CD1c-positive myeloid dendritic cell (primary cell): Measurements from ENCODE around the gene EXPH5.

Source experiments
- DNase-seq: peaks from one replicate; pipeline ENCODE4 v3.0.0-alpha.2; 2016; ENCODE audit errors: extremely low spot score

Gene EXPH5

DNA sequence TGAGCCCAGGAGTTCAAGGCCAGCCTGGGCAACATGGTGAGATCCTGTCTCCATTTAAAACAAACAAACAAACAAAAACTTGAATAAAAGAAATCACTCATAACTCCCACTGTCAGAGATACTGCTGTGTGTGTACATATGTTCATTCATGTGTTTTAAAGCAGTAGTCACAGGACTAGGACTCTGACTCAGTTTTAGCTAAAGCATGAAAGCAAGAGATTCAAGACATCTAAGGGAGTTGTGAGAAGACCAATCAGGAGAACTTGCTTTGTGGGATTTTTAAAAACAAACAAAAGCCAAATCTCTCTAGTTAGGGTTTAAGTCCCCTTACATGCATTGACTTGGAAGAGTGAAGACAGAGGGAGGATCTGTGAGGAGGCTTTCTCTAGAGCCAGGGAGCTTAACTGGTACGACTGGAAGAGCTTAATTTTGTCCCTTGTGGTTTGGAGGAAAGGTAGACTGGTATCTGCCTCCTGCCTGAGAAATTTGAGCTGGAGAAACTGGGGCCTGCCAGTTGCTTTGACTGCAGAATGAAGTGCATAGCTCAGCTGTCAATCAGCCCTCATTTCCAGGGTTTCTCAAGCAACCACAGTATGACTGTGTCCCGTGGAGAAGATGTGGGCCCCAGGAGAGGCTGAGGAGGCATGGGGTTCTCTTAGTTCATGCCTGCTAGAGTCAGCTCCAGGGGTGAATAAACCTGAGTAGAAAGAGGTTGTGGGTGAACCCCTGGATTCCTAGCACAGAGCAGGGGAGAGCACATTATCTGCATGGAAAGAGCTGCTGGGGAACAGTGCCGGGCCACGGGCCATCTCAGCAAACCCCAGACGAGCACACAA is 30.6 kb downstream of the EXPH5 start:
- no peak for DNase-seq

DNA sequence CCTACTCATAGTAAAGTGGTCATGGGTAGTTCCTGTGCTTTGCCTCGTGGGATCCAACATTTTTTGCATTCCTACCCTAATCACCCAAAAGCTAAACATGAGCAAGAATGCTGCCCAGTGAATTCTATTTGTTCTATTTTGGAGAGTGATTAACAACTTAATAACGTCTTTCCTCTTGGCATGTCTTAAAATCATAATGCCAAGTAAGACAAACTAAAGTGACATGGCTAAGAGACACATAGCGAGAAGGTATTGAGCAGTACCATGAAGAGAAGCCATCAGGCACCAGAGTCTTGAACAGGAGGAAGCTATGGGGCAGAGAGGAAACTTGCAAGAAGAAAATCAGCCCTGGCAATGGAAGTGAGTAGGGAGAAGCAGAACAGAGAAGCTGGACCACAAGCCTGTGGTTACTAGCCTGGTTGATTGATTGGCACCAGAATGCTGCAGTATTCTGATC is 32.0 kb downstream of the EXPH5 start:
- DNase-seq, result no peak

DNA sequence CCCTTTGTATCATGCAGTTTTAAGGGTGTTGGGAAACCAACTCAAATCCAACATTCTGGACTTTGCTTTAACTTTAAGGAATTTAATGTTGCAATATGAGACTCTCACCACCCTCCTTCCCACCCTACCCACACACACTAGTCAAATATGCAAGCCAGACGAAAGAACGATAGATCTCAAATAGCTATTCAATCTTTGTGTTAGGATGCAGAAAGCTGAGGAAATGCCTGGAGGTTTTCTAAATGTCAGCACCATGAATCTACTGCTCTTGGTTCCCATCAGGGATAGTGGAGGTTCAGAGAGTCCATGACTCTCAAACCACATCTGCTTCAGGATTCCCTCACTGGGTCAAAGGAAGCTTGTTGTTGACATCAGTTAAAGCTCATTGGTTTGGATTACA is 33.7 kb downstream of the EXPH5 start:
- DNase-seq, result no peak

DNA sequence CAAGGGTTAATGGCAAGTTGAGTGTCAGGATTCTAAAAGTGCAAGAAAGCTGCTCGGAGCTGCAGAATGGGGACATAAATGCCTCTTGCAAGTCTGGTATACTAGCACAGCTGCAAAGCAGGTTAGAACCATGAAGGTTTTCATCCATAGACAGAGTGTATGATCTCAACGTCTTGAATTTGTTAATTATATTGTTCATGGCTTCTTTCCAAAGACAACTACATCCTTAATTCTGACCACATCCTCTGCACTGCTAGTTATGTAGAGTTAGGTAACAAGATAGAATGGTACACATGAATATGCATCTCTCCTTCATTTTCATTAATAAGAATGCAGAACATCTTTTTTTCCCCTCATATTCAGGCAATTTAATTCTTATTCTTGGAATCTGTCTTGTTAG is 34.2 kb downstream of the EXPH5 start:
- DNase-seq, result no peak

DNA sequence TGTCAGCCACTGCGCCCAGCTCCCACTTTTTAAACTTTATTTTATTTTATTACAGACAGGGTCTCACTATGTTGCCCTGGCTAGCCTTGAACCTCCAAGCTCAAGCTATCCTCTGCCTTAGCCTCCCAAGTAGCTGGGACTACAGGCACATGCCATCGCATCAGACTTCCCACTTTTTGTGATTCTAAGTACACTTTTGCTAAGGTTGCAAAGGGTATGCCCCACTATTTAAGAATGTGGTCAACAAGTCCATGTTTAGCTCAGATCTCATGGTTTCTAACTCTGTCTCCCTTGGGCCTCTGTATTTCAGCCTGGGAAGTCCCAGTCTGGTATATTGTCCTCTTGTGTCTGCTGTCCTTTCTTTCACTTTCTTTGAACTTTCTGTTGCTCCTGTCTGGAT is 35.3 kb downstream of the EXPH5 start:
- no peak for DNase-seq

DNA sequence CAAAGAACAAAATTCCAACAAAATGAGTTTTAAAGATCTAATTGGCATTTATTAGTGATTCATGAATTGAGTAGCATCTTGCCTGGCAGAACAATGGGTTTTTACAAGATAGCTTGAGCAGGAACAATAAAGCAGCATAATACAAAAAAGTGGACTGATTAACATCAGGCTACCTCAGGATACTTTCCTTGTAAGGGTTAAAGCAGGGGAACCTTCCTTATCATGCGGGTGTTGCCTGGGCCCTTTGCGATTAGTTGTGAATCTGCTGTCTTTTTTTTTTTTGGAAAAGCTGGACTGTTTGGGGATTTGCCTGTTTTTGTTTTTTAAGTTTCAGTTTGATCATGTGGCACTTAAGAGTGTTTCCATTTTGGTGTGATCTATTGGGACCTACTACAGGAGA is 37.5 kb downstream of the EXPH5 start:
- DNase-seq, result no peak

DNA sequence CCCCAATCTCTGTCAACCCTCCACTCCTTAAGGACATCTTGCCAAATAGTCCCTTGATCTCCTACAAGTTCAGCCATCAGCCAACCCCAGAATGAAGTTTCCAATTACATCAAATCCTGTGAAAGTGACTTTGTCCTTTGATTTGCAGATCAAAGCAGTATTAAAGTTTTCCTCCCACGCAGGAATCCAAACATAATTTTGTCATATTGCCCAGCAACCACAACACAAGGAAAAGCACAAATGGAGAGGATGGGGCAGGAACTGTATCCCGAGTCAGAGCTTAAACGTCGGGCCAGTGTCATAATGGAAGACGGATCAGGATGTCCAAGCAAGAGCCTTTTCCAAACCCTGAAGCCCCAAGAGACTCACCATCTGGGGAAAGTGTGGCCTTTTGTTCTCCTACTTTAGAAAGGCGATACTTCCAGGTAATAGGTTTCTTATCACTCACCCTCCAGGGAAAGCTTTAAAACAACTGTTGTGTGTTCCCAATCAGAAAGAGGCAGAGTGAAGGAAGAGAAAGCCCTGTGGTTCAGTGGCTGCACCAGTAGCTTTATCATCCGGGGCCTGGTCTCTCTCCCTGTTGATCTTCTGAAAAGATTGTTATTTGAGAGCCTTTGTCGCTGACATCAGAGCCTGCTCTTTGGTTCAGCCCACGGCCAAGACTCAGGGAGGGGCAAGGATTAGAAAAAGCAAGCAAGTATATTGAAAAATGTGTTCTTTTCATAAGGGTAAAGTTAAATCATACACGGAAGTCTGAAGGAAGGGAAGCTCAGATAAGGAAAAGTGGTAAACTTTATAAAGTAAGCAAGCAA is 41.7 kb downstream of the EXPH5 start:
- DNase-seq, result no peak

DNA sequence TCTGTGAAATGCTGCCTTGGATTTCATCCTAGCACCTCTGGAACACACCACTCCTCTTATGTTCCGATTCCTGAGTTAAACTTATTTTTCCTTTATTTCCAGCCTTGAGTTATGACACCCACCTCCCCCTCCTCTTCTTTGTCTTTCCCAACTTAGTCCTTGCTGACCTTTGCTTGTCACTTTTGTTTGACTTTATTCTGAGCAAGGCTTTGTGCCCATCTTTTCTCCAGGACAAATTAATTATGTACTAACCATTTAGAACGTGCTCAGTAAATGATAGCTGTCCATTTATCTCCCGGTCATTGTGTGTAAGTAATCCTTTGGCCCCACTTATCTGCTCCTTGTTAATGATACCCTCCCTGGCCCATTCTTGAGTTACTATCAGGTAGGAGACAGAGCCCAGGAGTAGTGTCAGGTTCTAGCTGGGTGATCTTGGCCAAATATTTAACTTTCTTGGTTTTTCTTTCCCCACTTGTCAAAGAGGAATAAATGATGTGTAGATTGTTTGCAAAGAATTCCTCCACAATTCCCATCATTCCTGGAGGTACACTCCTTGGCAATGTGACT is 44.2 kb downstream of the EXPH5 start:
- no peak for DNase-seq

DNA sequence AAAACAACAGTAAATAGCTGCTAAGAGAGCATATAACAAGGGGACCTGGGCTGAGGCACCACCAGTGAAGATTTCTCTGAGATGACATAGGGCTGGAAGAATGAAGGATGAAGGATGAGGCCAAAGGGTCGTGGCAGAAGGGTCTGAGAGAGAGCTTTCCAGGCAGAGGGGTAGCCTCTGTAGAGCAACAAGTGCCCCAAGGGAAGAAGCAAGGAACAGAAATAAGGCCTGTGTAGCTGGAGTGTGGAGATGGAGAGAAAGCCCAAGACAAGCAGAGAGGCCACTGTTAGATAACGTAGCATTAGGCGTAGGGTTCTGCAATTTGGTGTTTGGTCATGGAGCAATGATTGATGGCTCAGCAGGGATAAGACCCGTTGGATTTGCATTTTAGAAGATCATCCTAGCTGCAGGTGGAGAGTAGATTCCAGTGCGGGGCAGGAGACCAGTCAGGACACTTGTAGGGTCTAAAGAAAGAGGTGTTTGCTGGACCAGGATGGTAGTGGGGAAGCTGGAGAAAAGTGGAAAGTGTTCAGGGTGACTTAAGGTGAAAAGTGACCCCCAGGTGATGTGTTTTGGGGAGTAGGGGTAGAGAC is 47.6 kb downstream of the EXPH5 start:
- no peak for DNase-seq

DNA sequence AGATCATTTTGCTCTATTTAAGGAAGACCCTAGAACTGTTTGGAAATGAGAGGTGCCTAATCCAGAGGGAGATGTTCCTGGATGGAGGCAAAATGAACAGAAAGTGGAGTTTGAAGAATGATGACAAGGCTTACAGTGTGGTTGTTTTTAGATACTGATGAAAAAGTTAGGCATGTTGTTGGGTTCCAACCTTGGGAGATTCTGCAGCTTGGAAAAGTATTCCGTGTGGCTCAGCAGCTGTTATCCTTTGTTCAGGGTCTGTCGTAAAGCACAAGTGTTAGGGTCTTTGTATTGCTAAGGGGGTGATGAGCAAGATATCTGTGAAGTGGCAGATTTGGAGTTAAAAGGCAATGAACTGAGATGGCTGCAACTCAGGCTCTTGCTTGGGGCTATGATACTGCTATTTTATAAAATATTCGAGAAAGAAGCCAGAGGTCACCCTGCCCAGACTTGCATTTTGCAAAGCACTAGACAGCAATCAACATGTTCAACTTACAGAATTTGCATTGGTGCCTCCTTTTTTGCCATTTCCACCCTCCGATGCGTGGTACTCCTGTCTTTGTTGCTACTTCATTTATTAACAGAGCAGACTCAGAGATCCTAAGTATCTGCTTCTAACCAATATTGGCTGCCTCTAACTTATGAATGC is 50.1 kb downstream of the EXPH5 start:
- no peak for DNase-seq

DNA sequence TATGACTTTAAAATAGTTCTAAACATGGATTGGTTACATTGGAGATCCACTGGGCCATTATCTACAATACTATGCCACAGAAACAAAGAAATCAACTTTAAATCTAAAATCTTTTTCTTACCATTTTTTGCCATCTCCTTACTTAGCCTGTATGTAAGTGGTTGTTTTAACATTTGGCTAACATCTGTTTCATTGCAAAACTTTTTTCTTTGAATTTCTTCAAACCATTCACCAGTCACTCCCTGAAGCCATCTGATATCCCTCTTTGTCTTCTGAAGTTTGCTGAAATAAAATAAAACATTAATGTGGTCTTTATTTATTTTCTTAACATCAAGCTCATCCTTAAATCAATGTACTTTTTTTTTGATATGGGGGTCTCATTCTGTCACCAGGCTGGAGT is 52.0 kb downstream of the EXPH5 start:
- DNase-seq, result no peak

DNA sequence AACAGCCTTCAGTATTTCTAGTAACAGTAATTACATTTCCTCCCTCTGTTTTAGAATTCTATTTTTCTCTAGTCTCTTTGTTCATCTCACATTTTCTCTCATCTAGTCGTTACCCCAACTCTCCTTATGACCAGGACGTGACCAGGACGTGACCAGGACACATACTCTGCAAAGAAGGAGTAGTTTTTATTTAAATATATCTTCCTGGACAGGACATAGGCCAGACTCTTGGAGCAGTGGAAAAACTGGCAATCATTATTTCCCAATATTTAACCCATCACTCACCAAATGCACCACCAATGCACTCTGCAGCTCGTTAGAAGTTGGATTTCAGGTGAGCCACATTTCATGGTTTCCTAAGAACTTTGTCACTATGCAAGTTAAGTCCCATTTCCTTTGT is 55.1 kb downstream of the EXPH5 start:
- DNase-seq, result no peak

DNA sequence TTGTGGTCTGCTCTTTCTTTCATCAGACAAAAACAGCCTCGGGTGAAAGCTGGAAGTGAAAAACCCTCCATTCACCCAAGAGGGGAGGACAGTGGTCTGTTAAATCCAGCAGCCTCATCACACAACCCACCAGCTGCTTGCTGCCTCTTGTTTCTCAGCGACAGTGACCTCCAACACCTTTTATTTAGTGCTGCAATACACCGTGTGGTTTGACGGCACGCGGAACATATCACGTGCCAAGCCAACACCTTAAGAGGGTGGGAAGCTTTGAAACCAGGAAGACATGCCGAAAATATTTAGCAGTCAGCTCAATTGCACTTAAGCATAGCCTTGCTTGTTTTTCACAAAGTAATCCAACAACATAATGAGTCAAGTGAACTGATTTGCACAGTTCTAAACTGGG is 55.5 kb downstream of the EXPH5 start:
- no peak for DNase-seq

DNA sequence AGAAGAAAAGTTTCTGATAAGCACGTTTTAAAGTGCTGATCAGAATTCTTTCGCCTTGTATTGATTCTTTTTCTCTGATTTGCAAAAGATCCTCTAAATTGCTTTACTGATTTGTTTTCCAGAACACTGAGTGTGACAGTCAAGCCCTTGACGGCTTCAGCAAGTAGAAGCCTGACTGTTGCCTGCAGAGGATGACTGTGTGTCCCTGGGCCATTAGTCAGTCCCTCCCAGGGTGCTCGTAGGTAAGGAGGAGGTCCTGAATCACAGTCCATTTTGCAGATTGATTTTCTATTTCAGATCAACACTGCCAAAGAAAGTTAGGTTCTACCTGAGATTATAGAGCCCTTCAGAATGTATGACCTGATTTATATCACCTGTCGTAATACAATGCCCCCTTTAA is 56.8 kb downstream of the EXPH5 start:
- DNase-seq, result no peak

DNA sequence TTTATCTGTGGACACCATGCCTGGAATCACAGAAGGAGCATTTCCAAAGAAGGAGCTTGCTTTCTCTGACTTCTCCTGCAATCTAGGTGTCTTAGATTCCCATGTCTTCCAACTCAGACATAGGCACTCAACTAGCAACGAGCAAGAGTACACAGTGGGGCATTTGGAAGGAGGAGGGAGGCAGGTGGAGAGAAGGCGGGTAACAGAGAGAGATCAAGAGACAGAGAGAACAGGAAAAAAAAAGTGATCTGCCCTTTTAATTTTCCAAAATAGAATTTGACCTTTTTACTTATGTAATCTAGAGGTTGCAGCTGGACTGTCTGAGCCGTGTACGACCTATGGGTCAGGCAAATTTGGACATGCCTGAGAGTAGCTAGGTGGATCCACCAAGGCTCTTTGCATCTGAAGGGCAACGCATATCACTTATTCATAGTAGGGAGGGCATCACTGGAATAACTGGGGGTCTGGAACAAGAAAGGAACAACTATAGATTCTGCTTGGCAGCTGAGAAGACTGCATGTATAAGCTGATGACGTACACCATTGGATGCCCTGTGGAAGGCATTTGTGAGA is 58.1 kb downstream of the EXPH5 start:
- no peak for DNase-seq

DNA sequence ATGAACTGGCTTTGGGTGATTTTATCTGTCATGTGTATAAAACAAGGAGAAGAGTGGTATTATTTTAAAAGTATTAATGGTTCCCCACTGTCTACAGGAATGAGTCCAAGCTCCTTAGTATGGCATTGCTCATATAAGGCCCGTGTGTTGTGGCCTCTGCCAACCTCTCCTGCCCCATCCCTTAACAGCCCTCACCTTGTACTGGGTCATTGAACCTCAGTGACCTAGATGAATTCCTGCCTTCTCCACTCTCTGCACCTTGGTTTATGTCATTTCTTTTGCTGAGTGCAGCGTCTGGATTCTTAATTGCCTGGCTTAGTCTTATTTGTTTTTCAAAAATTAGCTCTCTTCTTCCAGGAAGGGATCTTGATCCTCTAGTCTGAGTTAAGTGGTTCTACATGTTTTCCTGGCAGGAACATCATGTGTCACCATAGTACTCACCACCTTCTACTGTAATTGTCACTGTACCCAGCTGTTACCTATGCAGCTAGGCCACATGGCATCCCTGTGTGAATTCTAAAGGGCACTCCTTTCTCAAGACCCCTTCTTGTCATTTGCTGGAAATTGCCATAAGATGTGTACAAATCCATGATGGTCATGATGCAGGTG is 59.2 kb downstream of the EXPH5 start:
- no peak for DNase-seq

DNA sequence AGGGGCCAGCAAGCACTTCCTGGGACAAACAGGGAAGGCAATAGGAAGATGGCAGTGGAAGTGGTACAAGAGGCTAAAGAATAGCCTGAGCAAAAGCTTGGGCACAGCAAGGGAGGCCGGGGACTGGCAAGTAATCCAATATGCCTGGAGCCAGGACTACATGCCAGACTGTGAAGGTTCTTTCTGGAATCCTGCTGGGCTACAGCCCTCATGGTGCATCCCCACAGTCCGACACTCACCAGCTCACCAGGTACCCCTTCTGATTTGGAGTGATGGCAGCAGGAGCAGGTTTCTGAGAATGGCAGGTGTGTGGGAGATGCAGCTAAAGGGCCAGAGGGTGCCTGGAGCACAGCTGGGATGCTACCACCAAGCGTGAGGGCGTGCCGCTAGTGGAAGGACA is 63.1 kb downstream of the EXPH5 start:
- no peak for DNase-seq

DNA sequence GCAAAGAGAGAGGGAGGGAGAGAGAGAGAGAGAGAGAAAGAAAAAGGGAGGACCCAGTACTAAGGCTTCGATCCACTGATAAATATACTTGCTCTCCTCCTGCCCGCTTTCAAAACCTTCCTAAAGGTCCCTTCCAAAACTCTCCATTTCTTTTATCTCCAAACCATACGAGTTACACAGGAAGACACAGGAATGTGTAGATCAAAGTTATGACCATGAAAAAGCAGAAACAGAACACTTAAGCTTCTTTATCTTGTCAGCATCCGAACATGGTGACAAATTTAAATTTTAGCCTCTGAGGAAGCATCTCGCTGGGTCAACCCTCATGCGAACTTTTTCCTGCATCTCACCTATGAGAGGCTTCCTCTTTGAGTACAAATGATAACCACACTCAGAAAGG is 66.2 kb downstream of the EXPH5 start:
- no peak for DNase-seq

DNA sequence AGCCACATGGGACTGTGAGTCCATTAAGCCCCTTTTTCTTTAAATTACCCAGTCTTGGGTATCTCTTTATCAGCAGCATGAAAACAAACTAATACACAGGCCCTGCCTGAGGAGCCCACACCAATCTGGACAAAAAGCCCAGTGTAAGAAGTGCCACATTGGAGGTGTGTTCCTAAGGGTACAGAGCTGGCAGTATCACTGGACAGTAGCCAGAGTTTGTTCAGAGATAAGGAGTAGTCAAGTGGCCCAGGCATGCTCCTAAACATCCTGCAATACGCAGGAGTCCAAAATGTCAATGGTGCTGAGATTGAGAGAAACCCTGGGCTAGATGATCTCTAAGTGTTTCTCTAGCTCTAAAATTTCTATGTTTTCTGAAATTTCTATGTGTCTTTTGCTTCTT is 68.4 kb downstream of the EXPH5 start:
- no peak for DNase-seq

DNA sequence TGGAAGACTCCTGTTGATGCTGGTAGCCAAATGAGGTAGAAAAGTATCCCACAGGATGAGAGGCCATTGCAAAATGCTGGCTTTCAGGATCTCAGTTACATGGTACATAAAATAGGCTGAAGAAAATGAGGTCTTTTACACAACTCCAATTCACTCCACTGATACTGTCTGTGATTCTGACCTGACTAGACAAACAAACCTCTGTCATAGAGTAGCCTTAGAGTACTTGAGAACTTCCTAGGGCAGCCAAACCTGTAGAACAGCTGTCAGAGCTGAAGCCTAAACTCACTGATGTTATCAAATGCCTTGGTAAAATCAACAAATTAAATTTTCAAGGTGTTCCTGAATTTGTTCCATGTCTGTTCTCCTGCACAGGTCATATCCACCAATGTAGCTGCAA is 69.1 kb downstream of the EXPH5 start:
- no peak for DNase-seq

DNA sequence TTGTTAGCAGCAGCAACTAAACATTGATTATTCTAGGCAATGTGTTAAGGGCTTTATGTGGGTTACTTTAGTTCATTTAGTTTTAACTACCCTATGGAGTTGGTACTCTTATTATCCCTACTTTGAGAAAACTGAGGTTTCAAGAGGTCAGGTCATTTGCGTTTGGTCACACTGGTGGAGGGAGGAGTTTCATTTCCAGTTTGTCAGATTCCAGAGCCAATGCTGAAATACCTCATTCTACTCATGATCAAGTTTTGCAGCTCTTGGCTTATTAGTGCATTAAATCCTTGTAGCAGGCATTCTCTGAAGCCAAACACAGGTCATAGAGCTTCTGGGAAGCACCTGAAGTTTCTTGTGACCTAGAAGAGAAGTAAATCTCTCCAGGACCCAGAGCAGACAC is 71.2 kb downstream of the EXPH5 start:
- DNase-seq, result no peak
